HepG2 (cell line): Measurements from ENCODE around the gene CDKN1A. TPM values are rescaled to one million over a fixed set of nuclear protein-coding genes. Genes with fewer than 3 reads are reported as not detected.

Source experiments
- BORCS8-MEF2B ChIP-seq: sonication (generic); formaldehyde crosslinking; IDR thresholded peaks from 2 replicates; pipeline ENCODE4 v1.8.0; 2022; ENCODE audit warnings: mild to moderate bottlenecking, missing genetic modification reagents
- CAMTA2 ChIP-seq: sonication (generic); formaldehyde crosslinking; IDR thresholded peaks from 2 replicates; pipeline ENCODE4 v1.4.0; 2020; ENCODE audit warnings: mild to moderate bottlenecking, missing genetic modification reagents, borderline replicate concordance
- CREM ChIP-seq, 2 experiments: sonication (generic) in 1 of 2; formaldehyde crosslinking in 1 of 2; IDR thresholded peaks; 2 replicates each; pipeline versions ENCODE4 v1.4.0 to v1.6.1; 2016 to 2020; ENCODE audit warnings: antibody characterized with exemption in 1 of 2, mild to moderate bottlenecking in 1 of 2, missing genetic modification reagents in 1 of 2
- KDM4B ChIP-seq: sonication (generic); formaldehyde crosslinking; IDR thresholded peaks from 2 replicates; pipeline ENCODE4 v1.4.0; 2020; ENCODE audit warnings: missing genetic modification reagents
- KDM5A ChIP-seq: fragments of 200-600 bp; sonication (generic); IDR thresholded peaks from 2 replicates; pipeline ENCODE4 v1.7.0; 2018; ENCODE audit warnings: antibody characterized with exemption, mild to moderate bottlenecking, low read length, borderline replicate concordance
- NBN ChIP-seq: fragments of 450-650 bp; conservative IDR thresholded peaks from 2 replicates; pipeline ENCODE4 v1.6.1; 2017
- NONO ChIP-seq, 2 experiments: fragments of 450-650 bp in 1 of 2; sonication (generic) in 1 of 2; formaldehyde crosslinking in 1 of 2; IDR thresholded peaks in 1 of 2; conservative IDR thresholded peaks in 1 of 2; 2 replicates each; pipeline versions ENCODE4 v1.6.1 to v1.8.0; 2017 to 2022; ENCODE audit warnings: mild to moderate bottlenecking in 1 of 2, missing genetic modification reagents in 1 of 2, moderate library complexity in 1 of 2
- POLR2AphosphoS5 ChIP-seq: IDR thresholded peaks from 2 replicates; pipeline ENCODE4 v1.6.1; 2012; ENCODE audit warnings: low read depth, low read length
- REST ChIP-seq, 2 experiments: IDR thresholded peaks; 2 replicates each; pipeline ENCODE4 v1.6.1; 2011 to 2012; ENCODE audit warnings: low read length in 2 of 2, borderline replicate concordance in 1 of 2, low read depth in 1 of 2, mild to moderate bottlenecking in 1 of 2, moderate library complexity in 1 of 2
- RFX3 ChIP-seq: IDR thresholded peaks from 2 replicates; pipeline ENCODE4 v1.6.1; 2016; ENCODE audit warnings: missing biosample characterization, missing genetic modification reagents
- TAF1 ChIP-seq: sonication (generic); formaldehyde crosslinking; IDR thresholded peaks from 2 replicates; pipeline ENCODE4 v1.4.0; 2020; ENCODE audit warnings: missing genetic modification reagents
- ZBTB4 ChIP-seq: sonication (generic); formaldehyde crosslinking; IDR thresholded peaks from 2 replicates; pipeline ENCODE4 v1.4.0; 2020; ENCODE audit warnings: missing genetic modification reagents, mild to moderate bottlenecking, borderline replicate concordance
- ZNF451 ChIP-seq: sonication (generic); formaldehyde crosslinking; IDR thresholded peaks from 2 replicates; pipeline ENCODE4 v1.5.0; 2020; ENCODE audit warnings: mild to moderate bottlenecking, missing genetic modification reagents
- ZNF607 ChIP-seq: sonication (generic); formaldehyde crosslinking; IDR thresholded peaks from 2 replicates; pipeline ENCODE4 v1.5.1; 2020; ENCODE audit warnings: missing genetic modification reagents, mild to moderate bottlenecking, borderline replicate concordance
- ZNF619 ChIP-seq: sonication (generic); formaldehyde crosslinking; IDR thresholded peaks from 2 replicates; pipeline ENCODE4 v1.4.0; 2020; ENCODE audit warnings: mild to moderate bottlenecking, missing genetic modification reagents
- ZNF703 ChIP-seq: sonication (generic); formaldehyde crosslinking; IDR thresholded peaks from 2 replicates; pipeline ENCODE4 v1.5.1; 2020; ENCODE audit warnings: missing genetic modification reagents, mild to moderate bottlenecking, moderate library complexity, borderline replicate concordance
- ZNF749 ChIP-seq: sonication (generic); formaldehyde crosslinking; IDR thresholded peaks from 2 replicates; pipeline ENCODE4 v1.8.0; 2022; ENCODE audit warnings: mild to moderate bottlenecking, missing genetic modification reagents, moderate library complexity, borderline replicate concordance
- polyA plus RNA-seq, 8 experiments: library from polyadenylated mRNA; depleted of rRNA in 3 of 8; stranded (reverse) in 7 of 8; unstranded in 1 of 8; fragments of >200 nt; fragmentation: Illumina TruSeq in 4 of 8; extraction: Trizol in 4 of 8; gene quantifications; 2 replicates each; pipeline versions ENCODE4 v1.2.1 to v1.2.3, GENCODE V29; 2011 to 2016; ENCODE audit warnings: low read depth in 4 of 8, missing spikeins in 1 of 8, mixed read lengths in 1 of 8; ENCODE audit not compliant: insufficient read depth in 1 of 8
- total RNA-seq, 5 experiments: library from RNA; depleted of rRNA; stranded (reverse); fragments of >200 nt; fragmentation: Illumina TruSeq; extraction: Trizol; gene quantifications; 2 replicates each; pipeline ENCODE4 v1.2.3, GENCODE V29; 2016; ENCODE audit warnings: low read depth in 1 of 5
- TF ChIP-seq, protein P1 (sequence below): sonication (generic); formaldehyde crosslinking; IDR thresholded peaks from 2 replicates; pipeline ENCODE4 v1.8.0; 2022; ENCODE audit warnings: mild to moderate bottlenecking, missing genetic modification reagents, borderline replicate concordance
- TF ChIP-seq, protein P2 (sequence below): sonication (generic); formaldehyde crosslinking; IDR thresholded peaks from 2 replicates; pipeline ENCODE4 v1.5.0; 2020; ENCODE audit warnings: missing genetic modification reagents

The CDKN1A gene
- total and polyA plus RNA-seq, 2 of the 13 experiments (the other 11 are each of a cell fraction or from before 2014, with no cell fraction given): 60.7 to 92.1 TPM

GRCh38 chr6:36666826-36667591 lies 11.5 kb upstream of the CDKN1A start (continued):
- TF ChIP-seq, protein P1, sequence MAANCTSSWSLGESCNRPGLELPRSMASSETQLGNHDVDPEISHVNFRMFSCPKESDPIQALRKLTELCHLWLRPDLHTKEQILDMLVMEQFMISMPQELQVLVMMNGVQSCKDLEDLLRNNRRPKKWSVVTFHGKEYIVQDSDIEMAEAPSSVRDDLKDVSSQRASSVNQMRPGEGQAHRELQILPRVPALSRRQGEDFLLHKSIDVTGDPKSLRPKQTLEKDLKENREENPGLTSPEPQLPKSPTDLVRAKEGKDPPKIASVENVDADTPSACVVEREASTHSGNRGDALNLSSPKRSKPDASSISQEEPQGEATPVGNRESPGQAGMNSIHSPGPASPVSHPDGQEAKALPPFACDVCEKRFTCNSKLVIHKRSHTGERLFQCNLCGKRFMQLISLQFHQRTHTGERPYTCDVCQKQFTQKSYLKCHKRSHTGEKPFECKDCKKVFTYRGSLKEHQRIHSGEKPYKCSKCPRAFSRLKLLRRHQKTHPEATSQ (CRISPR knock-in tag): no peak
- TF ChIP-seq ZNF451 (CRISPR knock-in tag) (peak; percentile 66; the same call in 1 of the 2 replicates), POLR2AphosphoS5 (peak; percentile 52; the same call in 1 of the 2 replicates), ZNF619 (peak; percentile 61; the same call in 1 of the 2 replicates), CREM (IDR thresholded peaks at IDR 0.05) (peak; percentile 54; the same call in 1 of the 2 replicates), CREM (CRISPR knock-in tag; IDR thresholded peaks at IDR 0.05) (no peak), KDM4B (CRISPR knock-in tag) (peak; percentile 92), TAF1 (CRISPR knock-in tag) (peak; percentile 74; the same call in 1 of the 2 replicates), CAMTA2 (CRISPR knock-in tag) (no peak), ZNF749 (CRISPR knock-in tag) (peak; percentile 76; the same call in 1 of the 2 replicates), KDM5A (no peak), ZNF703 (peak; percentile 67; the same call in 1 of the 2 replicates), REST (IDR thresholded peaks at IDR 0.05; ENCODE audit: borderline replicate concordance in 1 of 2, low read depth in 1 of 2, low read length in 2 of 2) (peak in 1 of 2 experiments; percentile 58; a peak in 2 of 4 replicates), NONO (IDR thresholded peaks at IDR 0.05) (no peak), NONO (CRISPR knock-in tag; conservative IDR thresholded peaks at IDR 0.05) (peak; percentile 89), NBN (no peak), ZBTB4 (peak; percentile 80; the same call in 1 of the 2 replicates), RFX3 (no peak; the same call in 1 of the 2 replicates), ZNF607 (CRISPR knock-in tag) (peak; percentile 92), BORCS8-MEF2B (peak; percentile 94)
- TF ChIP-seq, protein P2, sequence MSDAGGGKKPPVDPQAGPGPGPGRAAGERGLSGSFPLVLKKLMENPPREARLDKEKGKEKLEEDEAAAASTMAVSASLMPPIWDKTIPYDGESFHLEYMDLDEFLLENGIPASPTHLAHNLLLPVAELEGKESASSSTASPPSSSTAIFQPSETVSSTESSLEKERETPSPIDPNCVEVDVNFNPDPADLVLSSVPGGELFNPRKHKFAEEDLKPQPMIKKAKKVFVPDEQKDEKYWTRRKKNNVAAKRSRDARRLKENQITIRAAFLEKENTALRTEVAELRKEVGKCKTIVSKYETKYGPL: peak; percentile 85; the same call in 1 of the 2 replicates
